Adrenal gland (tissue), 12 donors: ENCODE results near the gene LYSMD2. TPM values are rescaled to one million over a fixed set of nuclear protein-coding genes. Genes with fewer than 3 reads are reported as not detected.

Experiments
- DNase-seq, 7 donors: peaks; one replicate each; pipeline ENCODE4 v3.0.0-alpha.2; 2019 to 2020
- H3K27ac ChIP-seq, 5 donors: fragments of 200-600 bp; sonication (generic) in 4 of 5; 1 replicate in 3 of 5; 2 replicates in 2 of 5; pipeline versions ENCODE4 v1.5.1 to v1.8.0; 2016 to 2020; ENCODE audit warnings: mild to moderate bottlenecking in 1 of 5
- H3K27me3 ChIP-seq: fragments of 200-600 bp; 2 replicates; pipeline ENCODE4 v1.8.0; 2021
- H3K36me3 ChIP-seq, 2 donors: fragments of 200-600 bp; replicated peaks in 1 of 2; 1 replicate in 1 of 2; 2 replicates in 1 of 2; pipeline versions ENCODE4 v1.5.1 to v1.8.0; 2018 to 2022
- H3K4me1 ChIP-seq, 2 donors: fragments of 200-600 bp; replicated peaks in 1 of 2; 1 replicate in 1 of 2; 2 replicates in 1 of 2; pipeline versions ENCODE4 v1.5.1 to v1.8.0; 2018 to 2021
- H3K4me3 ChIP-seq, 4 donors: fragments of 200-600 bp; sonication (generic) in 3 of 4; one replicate each; pipeline ENCODE4 v1.5.1; 2016 to 2018
- H3K9me3 ChIP-seq, 3 donors: fragments of 200-600 bp; sonication (generic) in 1 of 3; replicated peaks in 1 of 3; 1 replicate in 2 of 3; 2 replicates in 1 of 3; pipeline versions ENCODE4 v1.5.1 to v1.8.0; 2016 to 2021
- POLR2A ChIP-seq, 2 donors: fragments of 450-650 bp; IDR thresholded peaks; one replicate each; pipeline ENCODE4 v1.6.1; 2017; ENCODE audit warnings: antibody characterized with exemption in 2 of 2, mild to moderate bottlenecking in 2 of 2, moderate library complexity in 1 of 2
- WGBS, 4 donors: extraction: QIAGEN DNeasy Blood & Tissue Kit in 2 of 4; methylation state at CpG; one replicate each; pipeline versions ENCODE4 v1.1.5 to v1.1.7; 2013 to 2017; 5-methylcytosine and 5-hydroxymethylcytosine counted together
- intact Hi-C, 2 donors: fragments of 100-400 bp; cut with DNase I; formaldehyde crosslinking; loops; one replicate each; pipeline versions ENCODE4 v1.14.1 to v1.15.0; 2022 to 2023
- polyA plus RNA-seq, 3 donors: library from polyadenylated mRNA; stranded (reverse); fragments of 200-250 nt in 2 of 3; fragments of 350-450 nt in 1 of 3; fragmentation: Illumina TruSeq in 1 of 3; extraction: RNeasy Lipid Tissue Mini Kit (QIAGEN cat#74804) in 1 of 3; gene quantifications; one replicate each; pipeline ENCODE4 v1.2.3, GENCODE V29; 2013 to 2014
- total RNA-seq, 9 donors: library from RNA; depleted of rRNA in 4 of 9; stranded (reverse); fragments of >200 nt in 4 of 9; fragments of 120-200 nt in 1 of 9; fragmentation: NEBNext Ultra II Directional in 1 of 9; extraction: Animal tissue kit (Norgen Biotek cat#: 25700) in 1 of 9; gene quantifications; one replicate each; pipeline versions ENCODE4 v1.1.0 to v1.2.4, GENCODE V29; 2013 to 2023
- TF ChIP-seq, protein P1 (sequence below), 6 experiments: fragments of 450-650 bp in 4 of 6; fragments of 200-600 bp in 2 of 6; sonication (generic) in 1 of 6; IDR thresholded peaks; 1 replicate in 5 of 6; 2 replicates in 1 of 6; pipeline versions ENCODE4 v1.5.1 to v1.8.0; 2016 to 2021; ENCODE audit warnings: antibody characterized with exemption in 6 of 6, mild to moderate bottlenecking in 2 of 6, moderate library complexity in 1 of 6
- donor health status: healthy with polysubstance abuse.
- donor health status: Bipolar disorder and iron deficiency.
- donor health status: DM: yes; HTN: yes; CAD: no.
- donor health status: DM: no; HTN: no; CAD: no.
- donor health status: DM: no; HTN: no; CAD: no.
- donor health status: DM: yes; HTN: yes; CAD: no.

Gene LYSMD2
- total and polyA plus RNA-seq, 12 donors, result 11.3 to 56.3 (median 20.5) TPM

DNA sequence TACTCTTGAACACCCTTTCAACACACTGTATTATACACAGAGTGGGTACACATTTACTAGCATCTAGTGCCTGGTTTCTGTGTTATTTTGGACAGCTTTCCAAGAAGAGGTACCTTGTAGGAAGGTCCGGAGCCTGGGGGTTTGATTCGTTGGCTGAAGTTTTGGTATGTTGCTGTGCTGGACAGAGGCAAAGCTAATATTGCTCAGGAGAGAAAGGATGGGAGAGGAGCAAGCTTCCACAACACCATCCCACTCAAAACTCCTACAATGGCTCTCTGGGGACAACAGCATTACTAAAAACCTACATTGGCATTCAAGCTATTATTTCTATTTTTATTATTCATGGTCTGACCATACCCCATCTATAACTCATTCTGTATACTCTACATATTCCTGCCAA is 1.1 kb upstream of the LYSMD2 start:
- 58 to 78% (median 71%) methylated on average over 2 of the region's 2 CpGs for WGBS, 4 donors
- no peak for TF ChIP-seq POLR2A (IDR thresholded peaks at IDR 0.05)
- TF ChIP-seq, protein P1, sequence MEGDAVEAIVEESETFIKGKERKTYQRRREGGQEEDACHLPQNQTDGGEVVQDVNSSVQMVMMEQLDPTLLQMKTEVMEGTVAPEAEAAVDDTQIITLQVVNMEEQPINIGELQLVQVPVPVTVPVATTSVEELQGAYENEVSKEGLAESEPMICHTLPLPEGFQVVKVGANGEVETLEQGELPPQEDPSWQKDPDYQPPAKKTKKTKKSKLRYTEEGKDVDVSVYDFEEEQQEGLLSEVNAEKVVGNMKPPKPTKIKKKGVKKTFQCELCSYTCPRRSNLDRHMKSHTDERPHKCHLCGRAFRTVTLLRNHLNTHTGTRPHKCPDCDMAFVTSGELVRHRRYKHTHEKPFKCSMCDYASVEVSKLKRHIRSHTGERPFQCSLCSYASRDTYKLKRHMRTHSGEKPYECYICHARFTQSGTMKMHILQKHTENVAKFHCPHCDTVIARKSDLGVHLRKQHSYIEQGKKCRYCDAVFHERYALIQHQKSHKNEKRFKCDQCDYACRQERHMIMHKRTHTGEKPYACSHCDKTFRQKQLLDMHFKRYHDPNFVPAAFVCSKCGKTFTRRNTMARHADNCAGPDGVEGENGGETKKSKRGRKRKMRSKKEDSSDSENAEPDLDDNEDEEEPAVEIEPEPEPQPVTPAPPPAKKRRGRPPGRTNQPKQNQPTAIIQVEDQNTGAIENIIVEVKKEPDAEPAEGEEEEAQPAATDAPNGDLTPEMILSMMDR (IDR thresholded peaks at IDR 0.05), result no peak
- no peaks in the 10 kb centered on the region for H3K27me3 ChIP-seq
- H3K4me3 ChIP-seq, result no peak overlapping the region
- H3K36me3 ChIP-seq, result no peaks in the 10 kb centered on the region
- H3K4me1 ChIP-seq, result peaks cover 9 to 23% of the 10 kb centered on the region in 2 donors
- intact Hi-C loops, result no loop called here
- no peaks in the 10 kb centered on the region for H3K9me3 ChIP-seq
- peak overlapping the region in 2 of 5 donors; percentile 88 to 95 for H3K27ac ChIP-seq
- DNase-seq, result no peak

DNA sequence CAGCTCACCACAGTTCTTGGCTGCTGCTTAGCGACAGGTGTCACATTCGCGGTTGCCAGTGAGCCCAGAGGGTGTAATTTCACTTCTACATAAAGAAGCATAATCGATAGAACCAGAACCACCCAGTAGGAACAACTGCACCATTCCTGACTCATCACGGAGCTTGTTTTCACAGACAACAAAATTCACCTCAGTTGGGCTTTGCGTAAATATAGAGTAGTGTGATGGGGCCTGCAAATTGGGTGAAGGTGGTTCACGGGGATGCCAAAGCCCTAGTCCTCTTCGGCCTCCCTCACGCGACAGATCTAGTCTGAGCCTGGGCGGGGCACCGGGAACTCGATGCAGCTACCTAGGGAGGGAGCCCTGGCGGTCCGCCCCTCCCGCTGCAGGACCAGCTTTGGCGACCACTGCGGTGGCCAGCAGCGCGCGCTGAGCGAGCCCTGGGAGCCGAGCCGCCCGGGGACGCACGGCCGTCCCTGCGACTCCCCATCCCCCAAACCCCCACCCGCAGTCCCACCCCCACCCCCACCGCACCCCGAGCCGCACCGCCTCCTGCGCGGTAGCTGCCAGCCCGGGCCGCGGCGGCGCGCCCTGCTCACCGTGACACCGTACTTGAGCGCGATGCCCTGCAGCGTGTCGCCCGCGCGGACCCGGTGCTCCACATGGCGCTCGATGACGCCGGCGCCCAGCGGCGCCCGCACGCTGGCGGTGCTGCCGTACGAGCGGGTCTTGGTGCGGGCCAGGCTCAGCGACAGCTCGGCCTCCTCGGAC is 519 bp downstream of the LYSMD2 start:
- intact Hi-C loops, result no loop called here
- Histone ChIP-seq H3K4me3 (peak overlapping the region; percentile 29 to 98 (median 70)), H3K27me3 (no peaks in the 10 kb centered on the region), H3K27ac (peak overlapping the region in 4 of 5 donors; percentile 65 to 95 (median 79)), H3K9me3 (no peaks in the 10 kb centered on the region), H3K36me3 (no peaks in the 10 kb centered on the region), H3K4me1 (peaks cover 9 to 25% of the 10 kb centered on the region in 2 donors)
- peak in 6 of 7 donors; percentile 35 to 69 (median 48) for DNase-seq
- TF ChIP-seq, protein P1 (IDR thresholded peaks at IDR 0.05), result no peak
- no peak for TF ChIP-seq POLR2A (IDR thresholded peaks at IDR 0.05)
- 2 to 13% (median 7%) methylated on average over 6 to 69 of the region's 69 CpGs for WGBS, 4 donors

DNA sequence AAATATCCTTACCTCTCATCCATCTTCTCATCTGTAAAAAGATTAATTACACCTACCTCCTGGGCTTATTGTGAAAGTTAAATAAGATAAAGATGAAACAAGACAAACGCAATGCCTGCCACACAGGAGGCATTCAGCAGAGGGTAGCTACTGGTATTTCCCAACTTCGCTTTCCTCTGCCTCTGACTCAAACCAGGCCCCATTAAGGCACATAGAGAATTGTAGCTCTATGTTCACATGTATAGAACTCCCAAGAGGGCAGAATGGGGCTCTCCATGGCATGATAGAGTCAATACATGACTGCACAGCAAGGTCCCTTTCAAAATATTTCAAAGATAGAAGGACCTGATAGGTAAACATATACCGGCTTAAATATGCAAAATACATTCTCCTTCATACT is 1.4 kb downstream of the LYSMD2 start:
- no peak for TF ChIP-seq POLR2A (IDR thresholded peaks at IDR 0.05)
- TF ChIP-seq, protein P1 (IDR thresholded peaks at IDR 0.05), result no peak
- H3K27me3 ChIP-seq, result no peaks in the 10 kb centered on the region
- H3K27ac ChIP-seq, result peak overlapping the region in 2 of 5 donors; percentile 18 to 88
- H3K4me1 ChIP-seq, result peaks cover 9 to 34% of the 10 kb centered on the region in 2 donors
- 54 to 69% (median 63%) methylated on average over 3 of the region's 3 CpGs for WGBS, 4 donors
- no peaks in the 10 kb centered on the region for H3K36me3 ChIP-seq
- intact Hi-C loops, result no loop called here
- DNase-seq, result no peak
- H3K9me3 ChIP-seq, result no peaks in the 10 kb centered on the region
- H3K4me3 ChIP-seq, result peak overlapping the region in 1 of 4 donors; percentile 98

DNA sequence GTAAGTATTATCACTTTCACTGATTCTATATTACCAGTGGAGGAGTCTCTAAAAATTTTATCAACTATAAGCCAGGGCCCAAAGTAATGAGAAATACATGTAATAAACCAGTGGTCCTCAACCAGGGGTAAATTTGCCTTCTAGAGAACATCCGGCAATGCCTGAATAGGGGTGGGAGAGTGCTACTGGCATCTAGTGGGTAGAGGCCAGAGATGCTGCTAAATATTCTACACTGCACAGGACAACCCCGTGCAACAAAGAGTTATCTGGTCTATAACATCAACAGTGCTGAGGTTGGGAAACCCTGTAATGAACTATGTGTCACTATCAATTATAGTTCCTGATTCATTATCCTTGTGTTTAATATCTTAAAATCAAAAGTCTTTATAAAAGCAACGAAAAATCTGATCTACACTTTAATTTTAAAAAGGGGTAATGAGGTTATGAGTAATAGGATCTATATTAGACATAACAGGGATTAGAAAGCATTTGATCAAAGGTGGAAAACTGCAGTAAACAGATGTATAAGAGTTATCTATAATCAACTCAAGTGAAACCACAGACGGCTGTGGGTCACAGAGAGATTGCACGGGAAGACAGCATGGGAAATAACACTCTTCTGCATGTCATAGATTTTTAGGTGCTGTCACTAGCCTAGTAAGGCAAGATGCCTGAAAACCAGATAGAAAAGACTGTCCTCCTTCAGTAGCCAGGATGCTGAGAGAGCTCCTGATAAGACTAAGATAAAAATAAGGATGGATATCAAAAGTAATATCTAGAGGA is 2.0 kb downstream of the LYSMD2 start:
- no peak for TF ChIP-seq POLR2A (IDR thresholded peaks at IDR 0.05)
- TF ChIP-seq, protein P1 (IDR thresholded peaks at IDR 0.05), result no peak
- Histone ChIP-seq H3K36me3 (no peaks in the 10 kb centered on the region), H3K27ac (peak overlapping the region in 1 of 5 donors; percentile 88), H3K9me3 (no peaks in the 10 kb centered on the region), H3K4me1 (peaks cover 9 to 38% of the 10 kb centered on the region in 2 donors), H3K27me3 (no peaks in the 10 kb centered on the region), H3K4me3 (no peak overlapping the region)
- intact Hi-C loops, result no loop called here
- DNase-seq, result no peak
- WGBS, 4 donors, result 66 to 81% (median 72%) methylated on average over 5 of the region's 5 CpGs
